NT2/D1 (cell line): ENCODE data around the gene CLDN24.

Source experiments
- DNase-seq: peaks from one replicate; pipeline ENCODE4 v3.0.0-alpha.2; 2011; ENCODE audit warnings: low read depth, low spot score
- H3K27me3 ChIP-seq: 2 replicates; pipeline ENCODE4 v1.6.0; 2011; ENCODE audit warnings: mild to moderate bottlenecking; ENCODE audit not compliant: insufficient read length, insufficient read depth
- H3K36me3 ChIP-seq: 2 replicates; pipeline ENCODE4 v1.6.1; 2011; ENCODE audit warnings: mild to moderate bottlenecking, low read length, mixed read lengths; ENCODE audit not compliant: insufficient read depth, insufficient read length
- H3K4me1 ChIP-seq: 2 replicates; pipeline ENCODE4 v1.5.1; 2011; ENCODE audit not compliant: insufficient read depth, insufficient read length
- H3K4me3 ChIP-seq: 2 replicates; pipeline ENCODE4 v1.5.1; 2011; ENCODE audit warnings: low read depth; ENCODE audit not compliant: insufficient read length
- H3K9ac ChIP-seq: 2 replicates; pipeline ENCODE4 v1.6.0; 2011; ENCODE audit warnings: low read depth; ENCODE audit not compliant: insufficient read length
- H3K9me3 ChIP-seq: 2 replicates; pipeline ENCODE4 v1.5.1; 2011; ENCODE audit warnings: mild to moderate bottlenecking, low read length; ENCODE audit not compliant: insufficient read depth
- SUZ12 ChIP-seq: IDR thresholded peaks from 2 replicates; pipeline ENCODE4 v1.6.1; 2011; ENCODE audit not compliant: insufficient read length, insufficient read depth; ENCODE audit errors: extremely low read depth
- YY1 ChIP-seq: IDR thresholded peaks from 2 replicates; pipeline ENCODE4 v1.6.1; 2011; ENCODE audit not compliant: insufficient read length, insufficient read depth
- ZNF274 ChIP-seq: IDR thresholded peaks from 2 replicates; pipeline ENCODE4 v1.6.1; 2011; ENCODE audit warnings: mild to moderate bottlenecking, low read depth, low read length

CLDN24 gene

DNA sequence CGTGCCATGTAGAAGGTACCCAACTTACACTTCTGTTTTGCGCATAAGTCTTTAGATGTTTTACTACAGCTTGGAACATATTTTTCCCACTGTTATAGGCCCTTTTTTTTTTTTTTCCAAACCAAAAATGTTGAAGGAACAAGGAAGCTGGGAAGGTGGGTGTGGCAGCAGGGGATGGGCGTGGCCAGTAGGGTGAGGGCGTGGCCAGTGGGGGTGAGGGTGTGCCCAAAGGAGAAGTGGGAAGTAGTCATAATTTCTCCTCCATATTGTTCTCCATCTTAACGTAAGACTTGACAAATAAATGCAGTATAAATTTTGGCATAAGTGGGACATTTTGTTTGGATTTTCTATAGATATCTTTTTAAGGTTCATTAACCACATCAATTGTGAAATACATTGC lies 32.5 kb downstream of the CLDN24 start:
- Histone ChIP-seq H3K9me3 (no peaks in the 10 kb centered on the region), H3K27me3 (no peaks in the 10 kb centered on the region), H3K36me3 (peaks cover 57% of the 10 kb centered on the region), H3K9ac (no peak overlapping the region), H3K4me3 (no peak overlapping the region), H3K4me1 (no peaks in the 10 kb centered on the region)
- no peak for TF ChIP-seq SUZ12
- no peak for TF ChIP-seq YY1
- no peak for TF ChIP-seq ZNF274
- no peak for DNase-seq

DNA sequence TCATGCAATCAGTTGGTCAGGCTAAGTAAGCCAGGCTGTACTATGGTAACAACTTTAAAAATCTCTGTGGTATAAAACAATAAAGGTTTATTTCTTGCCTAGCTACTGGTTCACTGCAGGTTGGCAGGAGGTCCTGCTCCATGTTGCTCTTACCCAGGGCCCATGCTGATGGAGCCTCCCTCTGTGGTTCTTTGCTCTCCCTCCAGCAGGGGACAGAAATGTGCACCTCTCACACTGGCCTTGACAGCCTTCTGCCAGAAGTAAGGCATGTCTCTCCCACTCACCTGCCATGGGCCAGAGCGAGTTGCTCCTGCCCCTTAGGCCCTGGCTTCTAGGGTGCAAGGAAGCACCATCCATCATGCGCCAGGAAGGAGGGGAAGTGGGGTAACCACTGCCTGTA lies 33.3 kb downstream of the CLDN24 start:
- Histone ChIP-seq H3K27me3 (no peaks in the 10 kb centered on the region), H3K4me3 (no peak overlapping the region), H3K4me1 (no peaks in the 10 kb centered on the region), H3K9ac (no peak overlapping the region), H3K36me3 (peaks cover 57% of the 10 kb centered on the region), H3K9me3 (no peaks in the 10 kb centered on the region)
- DNase-seq = no peak
- no peak for TF ChIP-seq ZNF274

- TF ChIP-seq SUZ12 (no peak), ZNF274 (no peak), YY1 (no peak)
- peaks cover 64% of the 10 kb centered on the region for H3K36me3 ChIP-seq
- H3K4me3 ChIP-seq = no peak overlapping the region
- no peak for DNase-seq
- no peaks in the 10 kb centered on the region for H3K27me3 ChIP-seq
- H3K4me1 ChIP-seq = no peaks in the 10 kb centered on the region
- no peak overlapping the region for H3K9ac ChIP-seq
- no peaks in the 10 kb centered on the region for H3K9me3 ChIP-seq
These were observed 34.5 kb downstream of the CLDN24 start for GRCh38 chr4:183287677-183288076.

DNA sequence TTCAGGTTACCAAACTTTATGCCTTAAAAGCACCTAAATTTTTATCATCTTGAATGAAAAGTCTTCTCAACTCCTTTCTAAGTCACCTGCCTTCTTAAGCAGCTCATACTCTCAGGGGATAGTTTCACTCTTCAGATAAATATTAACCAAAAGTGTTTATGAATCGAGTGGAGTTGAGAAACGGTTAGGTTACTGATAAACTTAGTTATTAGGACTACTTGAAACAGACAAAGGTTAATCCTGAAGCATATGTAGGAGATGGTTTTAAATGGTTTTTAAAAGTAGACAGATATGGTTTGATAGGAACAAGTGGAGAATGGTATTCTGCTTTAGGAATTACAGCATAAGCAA lies 34.9 kb downstream of the CLDN24 start:
- H3K9me3 ChIP-seq = no peaks in the 10 kb centered on the region
- no peak for TF ChIP-seq ZNF274
- no peak for TF ChIP-seq YY1
- TF ChIP-seq SUZ12 = no peak
- H3K4me3 ChIP-seq = no peak overlapping the region
- H3K9ac ChIP-seq = no peak overlapping the region
- no peaks in the 10 kb centered on the region for H3K4me1 ChIP-seq
- peaks cover 64% of the 10 kb centered on the region for H3K36me3 ChIP-seq
- DNase-seq = no peak
- H3K27me3 ChIP-seq = no peaks in the 10 kb centered on the region

DNA sequence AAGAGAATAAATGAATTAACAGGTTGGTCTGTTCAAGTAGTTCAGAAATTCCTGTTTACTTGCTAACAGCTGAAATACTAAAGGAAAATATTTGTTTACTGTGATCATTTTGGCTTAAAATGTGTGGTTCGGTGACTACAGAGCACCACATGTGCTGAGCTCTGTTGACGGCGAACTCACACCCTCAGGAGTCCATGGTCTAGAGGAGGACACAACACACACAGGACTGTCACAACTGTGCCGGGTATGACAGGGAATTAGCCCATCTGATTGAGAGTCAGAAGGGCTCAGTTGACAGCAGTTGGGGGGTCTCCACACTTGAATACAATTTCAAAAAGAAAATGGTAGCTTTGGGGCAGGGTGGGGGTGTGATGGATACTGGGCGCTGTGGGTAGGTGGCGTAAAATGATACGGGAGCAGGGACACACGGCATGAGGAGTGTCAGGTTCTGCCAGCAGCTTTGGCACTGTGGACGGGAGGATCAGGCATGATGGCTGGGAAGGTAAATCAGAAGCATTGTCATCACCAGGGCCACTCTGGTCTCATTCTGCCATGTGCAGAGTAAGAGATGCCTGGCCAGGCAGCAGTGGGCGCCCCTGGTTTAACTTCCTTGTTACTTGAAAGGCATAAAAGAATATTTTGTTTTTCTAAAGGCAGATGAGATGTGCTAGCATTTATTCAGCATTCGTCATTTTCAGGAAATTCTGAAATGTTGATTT lies 35.5 kb downstream of the CLDN24 start:
- Histone ChIP-seq H3K4me1 (no peaks in the 10 kb centered on the region), H3K9me3 (no peaks in the 10 kb centered on the region), H3K36me3 (peaks cover 62% of the 10 kb centered on the region), H3K4me3 (no peak overlapping the region), H3K27me3 (no peaks in the 10 kb centered on the region), H3K9ac (no peak overlapping the region)
- TF ChIP-seq YY1 = no peak
- TF ChIP-seq SUZ12 = no peak
- no peak for TF ChIP-seq ZNF274
- DNase-seq = no peak

GRCh38 chr4:183285886-183286285 lies 36.3 kb downstream of the CLDN24 start:
- Histone ChIP-seq H3K36me3 (peaks cover 64% of the 10 kb centered on the region), H3K27me3 (no peaks in the 10 kb centered on the region), H3K9ac (no peak overlapping the region), H3K9me3 (no peaks in the 10 kb centered on the region), H3K4me1 (no peaks in the 10 kb centered on the region), H3K4me3 (no peak overlapping the region)
- no peak for DNase-seq
- no peak for TF ChIP-seq SUZ12
- no peak for TF ChIP-seq ZNF274
- no peak for TF ChIP-seq YY1

GRCh38 chr4:183284965-183285364 lies 37.3 kb downstream of the CLDN24 start:
- no peak overlapping the region for H3K9ac ChIP-seq
- no peaks in the 10 kb centered on the region for H3K9me3 ChIP-seq
- H3K4me1 ChIP-seq = no peaks in the 10 kb centered on the region
- TF ChIP-seq YY1 (no peak), SUZ12 (no peak), ZNF274 (no peak)
- no peak for DNase-seq
- H3K4me3 ChIP-seq = no peak overlapping the region
- peaks cover 66% of the 10 kb centered on the region for H3K36me3 ChIP-seq
- no peaks in the 10 kb centered on the region for H3K27me3 ChIP-seq
